ENCODE data around the gene ATP10A.
"Not testable (repeated sequence)": the region's sequence is repeated elsewhere in the genome, so short reads cannot be mapped to it uniquely, and the experiment has no call there.

DNA sequence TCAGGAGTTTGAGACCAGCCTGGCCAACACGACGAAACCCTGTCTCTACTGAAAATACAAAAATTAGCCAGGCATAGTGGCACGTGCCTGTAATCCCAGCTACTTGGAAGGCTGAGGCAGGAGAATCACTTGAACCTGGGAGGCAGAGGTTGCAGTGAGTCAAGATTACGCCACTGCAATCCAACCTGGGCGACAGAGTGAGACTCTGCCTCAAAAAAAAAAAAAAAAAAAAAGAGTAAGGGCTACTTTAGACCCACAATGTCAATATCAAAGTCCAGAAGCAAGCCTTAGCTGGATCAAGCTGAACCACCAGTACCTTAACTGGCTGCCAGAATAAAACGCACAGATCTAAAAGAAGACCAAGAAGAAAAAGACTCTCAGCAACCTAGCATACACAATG, 17.8 kb upstream of the ATP10A start:
- not testable (repeated sequence) for TF ChIP-seq EZH2 (IDR thresholded peaks at IDR 0.05); POLR2AphosphoS5 (IDR thresholded peaks at IDR 0.05; ENCODE audit: low read depth, low read length); EZH2phosphoT487 (IDR thresholded peaks at IDR 0.05; ENCODE audit: borderline replicate concordance); RAD21 (IDR thresholded peaks at IDR 0.05; ENCODE audit: low read depth); POLR2A (IDR thresholded peaks at IDR 0.05; ENCODE audit: borderline replicate concordance, extremely low read depth, insufficient read depth, insufficient read length); TCF7L2 (IDR thresholded peaks at IDR 0.05; ENCODE audit: borderline replicate concordance, extremely low read depth, insufficient read depth, insufficient read length); ELF1 (IDR thresholded peaks at IDR 0.05; ENCODE audit: borderline replicate concordance, low read depth)
- TF ChIP-seq, protein P1, sequence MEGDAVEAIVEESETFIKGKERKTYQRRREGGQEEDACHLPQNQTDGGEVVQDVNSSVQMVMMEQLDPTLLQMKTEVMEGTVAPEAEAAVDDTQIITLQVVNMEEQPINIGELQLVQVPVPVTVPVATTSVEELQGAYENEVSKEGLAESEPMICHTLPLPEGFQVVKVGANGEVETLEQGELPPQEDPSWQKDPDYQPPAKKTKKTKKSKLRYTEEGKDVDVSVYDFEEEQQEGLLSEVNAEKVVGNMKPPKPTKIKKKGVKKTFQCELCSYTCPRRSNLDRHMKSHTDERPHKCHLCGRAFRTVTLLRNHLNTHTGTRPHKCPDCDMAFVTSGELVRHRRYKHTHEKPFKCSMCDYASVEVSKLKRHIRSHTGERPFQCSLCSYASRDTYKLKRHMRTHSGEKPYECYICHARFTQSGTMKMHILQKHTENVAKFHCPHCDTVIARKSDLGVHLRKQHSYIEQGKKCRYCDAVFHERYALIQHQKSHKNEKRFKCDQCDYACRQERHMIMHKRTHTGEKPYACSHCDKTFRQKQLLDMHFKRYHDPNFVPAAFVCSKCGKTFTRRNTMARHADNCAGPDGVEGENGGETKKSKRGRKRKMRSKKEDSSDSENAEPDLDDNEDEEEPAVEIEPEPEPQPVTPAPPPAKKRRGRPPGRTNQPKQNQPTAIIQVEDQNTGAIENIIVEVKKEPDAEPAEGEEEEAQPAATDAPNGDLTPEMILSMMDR (IDR thresholded peaks at IDR 0.05 in 2 of 3, conservative IDR thresholded peaks at IDR 0.05 in 1 of 3; ENCODE audit: borderline replicate concordance in 1 of 3, insufficient read depth in 1 of 3, low read depth in 2 of 3, low read length in 2 of 3), result not testable (repeated sequence)
- TF ChIP-seq, protein P2, sequence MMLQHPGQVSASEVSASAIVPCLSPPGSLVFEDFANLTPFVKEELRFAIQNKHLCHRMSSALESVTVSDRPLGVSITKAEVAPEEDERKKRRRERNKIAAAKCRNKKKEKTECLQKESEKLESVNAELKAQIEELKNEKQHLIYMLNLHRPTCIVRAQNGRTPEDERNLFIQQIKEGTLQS (IDR thresholded peaks at IDR 0.05), result not testable (repeated sequence)
- TF ChIP-seq, protein P3, sequence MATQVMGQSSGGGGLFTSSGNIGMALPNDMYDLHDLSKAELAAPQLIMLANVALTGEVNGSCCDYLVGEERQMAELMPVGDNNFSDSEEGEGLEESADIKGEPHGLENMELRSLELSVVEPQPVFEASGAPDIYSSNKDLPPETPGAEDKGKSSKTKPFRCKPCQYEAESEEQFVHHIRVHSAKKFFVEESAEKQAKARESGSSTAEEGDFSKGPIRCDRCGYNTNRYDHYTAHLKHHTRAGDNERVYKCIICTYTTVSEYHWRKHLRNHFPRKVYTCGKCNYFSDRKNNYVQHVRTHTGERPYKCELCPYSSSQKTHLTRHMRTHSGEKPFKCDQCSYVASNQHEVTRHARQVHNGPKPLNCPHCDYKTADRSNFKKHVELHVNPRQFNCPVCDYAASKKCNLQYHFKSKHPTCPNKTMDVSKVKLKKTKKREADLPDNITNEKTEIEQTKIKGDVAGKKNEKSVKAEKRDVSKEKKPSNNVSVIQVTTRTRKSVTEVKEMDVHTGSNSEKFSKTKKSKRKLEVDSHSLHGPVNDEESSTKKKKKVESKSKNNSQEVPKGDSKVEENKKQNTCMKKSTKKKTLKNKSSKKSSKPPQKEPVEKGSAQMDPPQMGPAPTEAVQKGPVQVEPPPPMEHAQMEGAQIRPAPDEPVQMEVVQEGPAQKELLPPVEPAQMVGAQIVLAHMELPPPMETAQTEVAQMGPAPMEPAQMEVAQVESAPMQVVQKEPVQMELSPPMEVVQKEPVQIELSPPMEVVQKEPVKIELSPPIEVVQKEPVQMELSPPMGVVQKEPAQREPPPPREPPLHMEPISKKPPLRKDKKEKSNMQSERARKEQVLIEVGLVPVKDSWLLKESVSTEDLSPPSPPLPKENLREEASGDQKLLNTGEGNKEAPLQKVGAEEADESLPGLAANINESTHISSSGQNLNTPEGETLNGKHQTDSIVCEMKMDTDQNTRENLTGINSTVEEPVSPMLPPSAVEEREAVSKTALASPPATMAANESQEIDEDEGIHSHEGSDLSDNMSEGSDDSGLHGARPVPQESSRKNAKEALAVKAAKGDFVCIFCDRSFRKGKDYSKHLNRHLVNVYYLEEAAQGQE (IDR thresholded peaks at IDR 0.05; ENCODE audit: low read depth), result not testable (repeated sequence)
